Endothelial cell (in vitro differentiated cells): Measurements from ENCODE around the gene GMDS. TPM values are rescaled to one million over a fixed set of nuclear protein-coding genes. Genes with fewer than 3 reads are reported as not detected.

Source experiments
- DNase-seq: peaks from one replicate; pipeline ENCODE4 v3.0.0; 2021; ENCODE audit warnings: low spot score
- H3K27ac Mint-ChIP-seq: one replicate; pipeline ENCODE4 v1.8.0; 2021; ENCODE audit warnings: mixed read lengths, inconsistent platforms; ENCODE audit not compliant: unreplicated experiment
- H3K27me3 Mint-ChIP-seq: one replicate; pipeline ENCODE4 v1.8.0; 2021; ENCODE audit warnings: mild to moderate bottlenecking, moderate library complexity, mixed read lengths, inconsistent platforms; ENCODE audit not compliant: unreplicated experiment
- H3K36me3 Mint-ChIP-seq: one replicate; pipeline ENCODE4 v1.8.0; 2021; ENCODE audit warnings: mild to moderate bottlenecking, low read depth, mixed read lengths, inconsistent platforms; ENCODE audit not compliant: unreplicated experiment
- H3K4me1 Mint-ChIP-seq: one replicate; pipeline ENCODE4 v1.8.0; 2021; ENCODE audit warnings: mild to moderate bottlenecking, mixed read lengths, inconsistent platforms; ENCODE audit not compliant: unreplicated experiment
- H3K4me3 Mint-ChIP-seq: one replicate; pipeline ENCODE4 v1.8.0; 2021; ENCODE audit warnings: mild to moderate bottlenecking, mixed read lengths, inconsistent platforms; ENCODE audit not compliant: unreplicated experiment
- H3K9me3 Mint-ChIP-seq: one replicate; pipeline ENCODE4 v1.8.0; 2021; ENCODE audit warnings: mixed read lengths, inconsistent platforms; ENCODE audit not compliant: unreplicated experiment
- CTCF ChIP-seq: fragments of 200-600 bp; sonication (generic); IDR thresholded peaks from one replicate; pipeline ENCODE4 v1.5.0; 2021; ENCODE audit warnings: antibody characterized with exemption; ENCODE audit not compliant: unreplicated experiment
- total RNA-seq: library from RNA; stranded (reverse); fragmentation: NEBNext Ultra II Directional; extraction: Animal tissue kit (Norgen Biotek cat#: 25700); gene quantifications from one replicate; pipeline ENCODE4 v1.2.1, GENCODE V29; 2021; ENCODE audit not compliant: unreplicated experiment

Gene GMDS
- total RNA-seq, 1 donor from 2014 or later: 36.0 TPM

- no peaks in the 10 kb centered on the region for H3K36me3 Mint-ChIP-seq
Observed at GRCh38 chr6:1812034-1812433, 433.4 kb downstream of the GMDS start.

GRCh38 chr6:1810880-1811279 lies 434.5 kb downstream of the GMDS start:
- H3K4me3 Mint-ChIP-seq: no peak overlapping the region
- H3K36me3 Mint-ChIP-seq: no peaks in the 10 kb centered on the region
- H3K9me3 Mint-ChIP-seq: no peaks in the 10 kb centered on the region

More at GRCh38 chr6:1812034-1812433, 433.4 kb downstream of the GMDS start:
- no peak for DNase-seq
- Mint-ChIP-seq H3K4me1 (peaks cover 29% of the 10 kb centered on the region), H3K27ac (peak overlapping the region; percentile 39), H3K4me3 (no peak overlapping the region), H3K27me3 (no peaks in the 10 kb centered on the region), H3K9me3 (no peaks in the 10 kb centered on the region)
- no peak for TF ChIP-seq CTCF

GRCh38 chr6:1809291-1809988 lies 436.0 kb downstream of the GMDS start:
- Mint-ChIP-seq H3K27ac (no peak overlapping the region), H3K36me3 (no peaks in the 10 kb centered on the region), H3K4me3 (no peak overlapping the region), H3K4me1 (peaks cover 21% of the 10 kb centered on the region), H3K9me3 (no peaks in the 10 kb centered on the region), H3K27me3 (no peaks in the 10 kb centered on the region)
- DNase-seq: no peak
- TF ChIP-seq CTCF: no peak

More at GRCh38 chr6:1810880-1811279, 434.5 kb downstream of the GMDS start:
- no peak for DNase-seq
- H3K4me1 Mint-ChIP-seq: peaks cover 25% of the 10 kb centered on the region
- TF ChIP-seq CTCF: no peak
- no peaks in the 10 kb centered on the region for H3K27me3 Mint-ChIP-seq
- no peak overlapping the region for H3K27ac Mint-ChIP-seq

GRCh38 chr6:1806935-1807334 lies 438.5 kb downstream of the GMDS start:
- Mint-ChIP-seq H3K27ac (no peak overlapping the region), H3K4me3 (no peak overlapping the region)

More at GRCh38 chr6:1806935-1807334, 438.5 kb downstream of the GMDS start:
- no peak for TF ChIP-seq CTCF
- Mint-ChIP-seq H3K36me3 (no peaks in the 10 kb centered on the region), H3K4me1 (peaks cover 27% of the 10 kb centered on the region), H3K9me3 (no peaks in the 10 kb centered on the region), H3K27me3 (no peaks in the 10 kb centered on the region)
- DNase-seq: no peak
